ENCODE data around the gene WIPF1.

GRCh38 chr2:174595891-174596397, 1.7 kb downstream of the WIPF1 start:
- TF ChIP-seq CTCF (IDR thresholded peaks at IDR 0.05 in 4 of 5, conservative IDR thresholded peaks at IDR 0.05 in 1 of 5) = no peak
- no peak for TF ChIP-seq POLR2A (IDR thresholded peaks at IDR 0.05)
